Right lobe of liver (tissue), 6 donors: ENCODE results near the gene GOPC. TPM values are rescaled to one million over a fixed set of nuclear protein-coding genes. Genes with fewer than 3 reads are reported as not detected.

Source experiments
- ATAC-seq, 4 donors: fragments of 200-7000 bp; cut with Tn5 transposase; one replicate each; pipeline ENCODE4 v1.9.1; 2020; ENCODE audit warnings: mild to moderate bottlenecking in 4 of 4, moderate library complexity in 4 of 4
- DNase-seq, 3 donors: peaks; one replicate each; pipeline ENCODE4 v3.0.0-alpha.2; 2020
- H3K27ac ChIP-seq, 3 donors: fragments of 200-600 bp; one replicate each; pipeline ENCODE4 v1.8.0; 2022
- H3K27me3 ChIP-seq, 2 donors: fragments of 200-600 bp; one replicate each; pipeline ENCODE4 v1.8.0; 2022
- H3K36me3 ChIP-seq, 4 donors: fragments of 200-600 bp; sonication (generic) in 1 of 4; one replicate each; pipeline versions ENCODE4 v1.5.1 to v1.8.0; 2017 to 2022; ENCODE audit warnings: control low read depth in 1 of 4
- H3K4me1 ChIP-seq, 4 donors: fragments of 200-600 bp; sonication (generic) in 1 of 4; one replicate each; pipeline versions ENCODE4 v1.5.1 to v1.8.0; 2017 to 2022; ENCODE audit warnings: control low read depth in 1 of 4
- H3K4me3 ChIP-seq, 3 donors: fragments of 200-600 bp; one replicate each; pipeline ENCODE4 v1.8.0; 2022
- H3K9me3 ChIP-seq, 4 donors: fragments of 200-600 bp; sonication (generic) in 1 of 4; one replicate each; pipeline versions ENCODE4 v1.5.1 to v1.8.0; 2017 to 2022; ENCODE audit warnings: control low read depth in 1 of 4
- POLR2A ChIP-seq: fragments of 450-650 bp; IDR thresholded peaks from one replicate; pipeline ENCODE4 v1.6.1; 2017; ENCODE audit warnings: antibody characterized with exemption, mild to moderate bottlenecking
- WGBS: methylation state at CpG from one replicate; pipeline ENCODE4 v1.1.6; 2018; ENCODE audit warnings: low coverage, low lambda C conversion rate; ENCODE audit not compliant: insufficient coverage; ENCODE audit errors: missing lambda C conversion rate; 5-methylcytosine and 5-hydroxymethylcytosine counted together
- intact Hi-C, 2 donors: fragments of 100-400 bp; cut with DNase I; formaldehyde crosslinking; loops; one replicate each; pipeline versions ENCODE4 v1.11.2 to v1.14.1; 2022
- total RNA-seq, 6 experiments: library from RNA; depleted of rRNA in 2 of 6; stranded (reverse); fragments of >200 nt in 2 of 6; fragmentation: NEBNext Ultra II Directional in 3 of 6; extraction: Animal tissue kit (Norgen Biotek cat#: 25700) in 3 of 6; gene quantifications; one replicate each; pipeline versions ENCODE4 v1.1.0 to v1.2.4, GENCODE V29; 2016 to 2023
- TF ChIP-seq, protein P1 (sequence below), 4 donors: fragments of 200-600 bp in 3 of 4; fragments of 450-650 bp in 1 of 4; IDR thresholded peaks; one replicate each; pipeline versions ENCODE4 v1.5.1 to v1.8.0; 2016 to 2022; ENCODE audit warnings: antibody characterized with exemption in 4 of 4, mild to moderate bottlenecking in 2 of 4
- donor health status: DM: no; HTN: yes; CAD: no.
- donor health status: DM: no; HTN: no; CAD: no.
- donor health status: DM: no; HTN: no; CAD: no.
- donor health status: DM: no; HTN: yes; CAD: no.
- donor health status: DM: no; HTN: yes; CAD: no.

Gene GOPC
- total RNA-seq, 6 experiments from 2014 or later, result 8.3 to 10.7 (median 10.1) TPM

GRCh38 chr6:117573006-117573680 lies 29.2 kb downstream of the GOPC start:
- Histone ChIP-seq H3K4me1 (no peaks in the 10 kb centered on the region), H3K4me3 (no peak overlapping the region), H3K9me3 (no peaks in the 10 kb centered on the region), H3K27ac (no peak overlapping the region), H3K27me3 (no peaks in the 10 kb centered on the region), H3K36me3 (peaks cover 0 to 18% (median 8%) of the 10 kb centered on the region in 4 donors)
- 93% methylated on average over 5 of the region's 5 CpGs for WGBS
- intact Hi-C loops, result no loop called here
- DNase-seq, result no peak
- no peak for TF ChIP-seq POLR2A
- TF ChIP-seq, protein P1, sequence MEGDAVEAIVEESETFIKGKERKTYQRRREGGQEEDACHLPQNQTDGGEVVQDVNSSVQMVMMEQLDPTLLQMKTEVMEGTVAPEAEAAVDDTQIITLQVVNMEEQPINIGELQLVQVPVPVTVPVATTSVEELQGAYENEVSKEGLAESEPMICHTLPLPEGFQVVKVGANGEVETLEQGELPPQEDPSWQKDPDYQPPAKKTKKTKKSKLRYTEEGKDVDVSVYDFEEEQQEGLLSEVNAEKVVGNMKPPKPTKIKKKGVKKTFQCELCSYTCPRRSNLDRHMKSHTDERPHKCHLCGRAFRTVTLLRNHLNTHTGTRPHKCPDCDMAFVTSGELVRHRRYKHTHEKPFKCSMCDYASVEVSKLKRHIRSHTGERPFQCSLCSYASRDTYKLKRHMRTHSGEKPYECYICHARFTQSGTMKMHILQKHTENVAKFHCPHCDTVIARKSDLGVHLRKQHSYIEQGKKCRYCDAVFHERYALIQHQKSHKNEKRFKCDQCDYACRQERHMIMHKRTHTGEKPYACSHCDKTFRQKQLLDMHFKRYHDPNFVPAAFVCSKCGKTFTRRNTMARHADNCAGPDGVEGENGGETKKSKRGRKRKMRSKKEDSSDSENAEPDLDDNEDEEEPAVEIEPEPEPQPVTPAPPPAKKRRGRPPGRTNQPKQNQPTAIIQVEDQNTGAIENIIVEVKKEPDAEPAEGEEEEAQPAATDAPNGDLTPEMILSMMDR (IDR thresholded peaks at IDR 0.05), result no peak
- no peak for ATAC-seq

- intact Hi-C loops, result no loop called here
- no peak overlapping the region for H3K27ac ChIP-seq
- H3K4me1 ChIP-seq, result no peaks in the 10 kb centered on the region
- 0% methylated on average over 1 of the region's 1 CpG for WGBS
- no peaks in the 10 kb centered on the region for H3K27me3 ChIP-seq
- H3K4me3 ChIP-seq, result no peak overlapping the region
- H3K36me3 ChIP-seq, result peaks cover 0 to 39% (median 15%) of the 10 kb centered on the region in 4 donors
- DNase-seq (no peak), ATAC-seq (no peak)
- no peaks in the 10 kb centered on the region for H3K9me3 ChIP-seq
- no peak for TF ChIP-seq POLR2A
- TF ChIP-seq, protein P1 (IDR thresholded peaks at IDR 0.05), result no peak
These were observed 33.4 kb downstream of the GOPC start for GRCh38 chr6:117568831-117569410.

GRCh38 chr6:117568247-117568646 lies 34.1 kb downstream of the GOPC start:
- Histone ChIP-seq H3K36me3 (peaks cover 0 to 41% (median 15%) of the 10 kb centered on the region in 4 donors), H3K27ac (no peak overlapping the region), H3K27me3 (no peaks in the 10 kb centered on the region), H3K4me1 (no peaks in the 10 kb centered on the region), H3K9me3 (no peaks in the 10 kb centered on the region), H3K4me3 (no peak overlapping the region)
- TF ChIP-seq, protein P1 (IDR thresholded peaks at IDR 0.05), result no peak
- no peak for TF ChIP-seq POLR2A
- DNase-seq (no peak), ATAC-seq (no peak)
- intact Hi-C loops, result no loop called here
- 95% methylated on average over 2 of the region's 2 CpGs for WGBS

GRCh38 chr6:117564681-117565080 lies 37.6 kb downstream of the GOPC start:
- H3K36me3 ChIP-seq, result peaks cover 0 to 48% (median 11%) of the 10 kb centered on the region in 4 donors
- no peaks in the 10 kb centered on the region for H3K9me3 ChIP-seq
- TF ChIP-seq, protein P1 (IDR thresholded peaks at IDR 0.05), result no peak
- TF ChIP-seq POLR2A, result no peak
- no peak overlapping the region for H3K27ac ChIP-seq
- 91% methylated on average over 1 of the region's 1 CpG for WGBS
- H3K4me1 ChIP-seq, result no peaks in the 10 kb centered on the region
- DNase-seq (no peak), ATAC-seq (no peak)
- H3K4me3 ChIP-seq, result no peak overlapping the region
- intact Hi-C loops, result no loop called here
- H3K27me3 ChIP-seq, result no peaks in the 10 kb centered on the region
